NCI-H2227 treated with DMSO at 0.1 percent for 48 hours (cell line): ENCODE measurements around the gene MED12L.
A peak's percentile ranks its signal among the peaks of the same experiment; 100 is the strongest.
"Not testable (repeated sequence)": the region's sequence is repeated elsewhere in the genome, so short reads cannot be mapped to it uniquely, and the experiment has no call there.

ENCODE experiments used
- DNase-seq: peaks from one replicate; lab custom pipeline; 2025; lab: John Stamatoyannopoulos, UW

The MED12L gene

GRCh38 chr3:151144016-151144415 is 58.6 kb downstream of the MED12L start:
- no peak for DNase-seq

GRCh38 chr3:151144760-151145159 is 59.3 kb downstream of the MED12L start:
- DNase-seq: no peak

GRCh38 chr3:151145713-151146070 is 60.2 kb downstream of the MED12L start:
- DNase-seq: no peak

DNA sequence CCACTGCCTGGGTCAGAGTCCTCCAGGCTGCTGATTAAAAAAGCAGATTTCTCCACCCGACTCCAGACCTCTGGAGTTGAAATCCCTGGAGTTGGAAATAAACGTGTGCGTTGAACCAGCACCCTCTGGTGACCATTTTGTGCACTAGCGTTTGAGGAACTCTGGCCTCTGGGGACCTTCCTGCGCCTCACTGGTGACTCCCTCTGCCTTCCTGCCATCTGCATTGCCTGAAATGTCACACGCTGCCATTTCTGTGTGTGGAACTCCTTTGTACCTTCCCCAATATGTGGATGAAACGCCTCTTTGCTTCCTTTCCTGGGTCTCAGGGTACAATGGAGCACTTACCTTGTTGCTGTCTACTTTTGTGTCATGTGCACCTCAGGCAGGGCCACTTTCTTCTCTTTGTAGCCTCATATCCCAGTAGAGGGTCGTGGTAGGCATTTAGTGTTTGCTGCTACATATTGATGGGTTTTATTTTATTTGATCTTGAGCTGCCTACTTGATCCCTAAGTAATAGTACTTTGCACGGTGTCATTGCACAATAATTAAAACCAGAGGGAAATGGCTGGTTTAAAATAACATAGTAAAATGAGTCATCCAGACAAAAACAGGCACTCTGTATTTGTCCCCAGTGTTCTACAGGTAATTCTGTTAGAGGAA is 60.7 kb downstream of the MED12L start:
- DNase-seq: peak; percentile 7

- no peak for DNase-seq
Observed at GRCh38 chr3:151146731-151147091, 61.2 kb downstream of the MED12L start.

DNA sequence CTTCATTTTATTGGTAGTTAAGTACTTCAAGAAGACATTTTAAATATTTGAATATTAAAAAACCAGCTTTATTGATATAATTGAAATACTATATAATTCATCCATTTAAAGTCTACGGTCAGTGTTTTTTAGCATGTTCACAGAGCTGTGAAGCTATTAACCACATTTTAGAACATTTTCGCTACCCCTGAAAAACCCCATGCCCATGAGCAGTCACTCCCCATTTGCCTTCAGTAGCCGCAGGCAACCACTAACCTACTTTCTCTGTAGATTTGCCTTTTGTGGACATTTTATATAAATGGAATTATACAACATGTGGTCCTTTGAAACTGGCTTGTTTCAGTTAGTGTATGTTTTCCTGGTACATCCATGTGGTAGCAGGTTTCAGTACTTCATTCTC is 61.8 kb downstream of the MED12L start:
- no peak for DNase-seq

DNA sequence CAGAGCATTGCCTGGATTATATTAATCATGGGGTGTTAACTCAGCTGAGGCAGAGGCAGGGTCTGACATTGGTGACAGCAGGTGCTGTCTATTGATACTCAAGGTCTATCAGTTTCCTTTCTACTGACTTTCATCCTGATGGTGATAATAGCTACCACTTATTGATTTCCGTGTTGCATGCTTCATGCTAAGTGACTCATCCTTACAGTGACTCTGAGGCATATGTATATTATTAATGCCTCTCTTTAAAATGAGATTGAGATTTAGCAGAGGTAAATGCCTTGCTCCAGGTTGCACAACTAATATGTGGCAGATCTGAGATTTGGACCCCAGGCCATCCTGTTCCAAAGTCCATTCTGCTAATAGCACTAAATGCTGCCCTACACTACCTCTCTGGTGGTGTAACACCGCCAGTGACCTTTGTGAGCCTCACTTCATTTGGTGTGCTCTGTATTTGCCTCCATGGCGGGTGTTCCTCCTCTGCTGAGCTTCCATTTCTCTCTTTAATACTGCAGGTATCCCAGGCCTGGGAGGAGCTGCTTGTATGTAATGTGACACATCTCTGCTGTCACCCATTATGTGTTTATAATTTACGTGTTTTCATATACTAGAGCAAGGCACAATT is 67.1 kb downstream of the MED12L start:
- no peak for DNase-seq

GRCh38 chr3:151154566-151154965 is 69.1 kb downstream of the MED12L start:
- no peak for DNase-seq

- no peak for DNase-seq
Observed at GRCh38 chr3:151155409-151156128, 70.1 kb downstream of the MED12L start.

GRCh38 chr3:151156618-151157216 is 71.3 kb downstream of the MED12L start:
- DNase-seq: peak; percentile 26

GRCh38 chr3:151159806-151160205 is 74.3 kb downstream of the MED12L start:
- no peak for DNase-seq

DNA sequence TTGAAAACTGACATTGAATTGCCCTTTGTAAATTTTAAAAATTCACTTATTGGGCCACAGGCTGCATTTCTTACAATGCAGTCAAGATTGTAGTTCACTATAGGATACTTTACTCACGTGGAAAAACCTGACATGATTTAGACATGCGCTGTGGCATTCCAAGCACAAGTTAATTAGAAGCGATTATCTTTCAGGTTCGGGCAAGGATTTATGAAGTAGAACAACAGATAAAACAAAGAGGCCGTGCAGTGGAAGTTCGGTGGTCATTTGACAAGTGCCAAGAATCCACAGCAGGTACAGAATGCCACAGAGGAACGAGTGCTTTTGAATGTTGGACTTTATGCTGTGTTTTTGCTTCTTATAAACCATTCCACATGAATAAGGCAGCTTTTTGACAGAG is 79.8 kb downstream of the MED12L start:
- no peak for DNase-seq

GRCh38 chr3:151166161-151166560 is 80.7 kb downstream of the MED12L start:
- no peak for DNase-seq

GRCh38 chr3:151168269-151169094 is 83.0 kb downstream of the MED12L start:
- peak; percentile 2 for DNase-seq

GRCh38 chr3:151169262-151169947 is 83.9 kb downstream of the MED12L start:
- DNase-seq: no peak

DNA sequence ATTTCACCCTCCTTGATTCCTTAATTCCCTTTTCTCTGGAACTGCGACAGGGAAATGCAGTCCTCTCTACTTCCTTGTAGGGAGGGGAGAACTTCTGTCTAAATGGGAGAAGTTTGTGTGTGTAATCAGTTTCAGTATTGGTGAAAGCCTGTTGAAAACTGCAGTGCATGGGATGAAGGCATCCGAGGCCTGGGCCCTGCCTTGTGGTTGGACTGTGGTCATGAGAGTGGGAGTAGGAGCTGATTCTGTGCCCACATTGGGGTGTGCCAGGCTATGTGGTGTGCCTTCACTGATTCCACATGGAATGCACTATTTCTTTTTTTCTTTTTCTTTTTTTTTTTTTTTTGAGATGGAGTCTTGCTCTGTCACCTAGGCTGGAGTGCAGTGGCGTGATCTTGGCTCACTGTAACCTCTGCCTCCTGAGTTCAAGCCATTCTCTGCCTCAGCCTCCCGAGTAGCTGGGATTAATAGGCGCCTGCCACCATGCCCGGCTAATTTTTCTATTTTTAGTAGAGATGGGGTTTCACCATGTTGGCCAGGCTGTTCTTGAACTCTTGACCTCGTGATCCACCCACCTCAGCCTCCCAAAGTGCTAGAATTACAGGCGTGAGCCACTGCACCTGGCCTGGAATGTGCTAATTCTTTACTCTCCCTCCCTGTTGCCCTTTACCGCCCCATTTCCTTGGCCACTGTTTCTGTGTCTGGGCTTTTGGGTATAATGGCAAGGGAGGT is 84.7 kb downstream of the MED12L start:
- DNase-seq: not testable (repeated sequence)

DNA sequence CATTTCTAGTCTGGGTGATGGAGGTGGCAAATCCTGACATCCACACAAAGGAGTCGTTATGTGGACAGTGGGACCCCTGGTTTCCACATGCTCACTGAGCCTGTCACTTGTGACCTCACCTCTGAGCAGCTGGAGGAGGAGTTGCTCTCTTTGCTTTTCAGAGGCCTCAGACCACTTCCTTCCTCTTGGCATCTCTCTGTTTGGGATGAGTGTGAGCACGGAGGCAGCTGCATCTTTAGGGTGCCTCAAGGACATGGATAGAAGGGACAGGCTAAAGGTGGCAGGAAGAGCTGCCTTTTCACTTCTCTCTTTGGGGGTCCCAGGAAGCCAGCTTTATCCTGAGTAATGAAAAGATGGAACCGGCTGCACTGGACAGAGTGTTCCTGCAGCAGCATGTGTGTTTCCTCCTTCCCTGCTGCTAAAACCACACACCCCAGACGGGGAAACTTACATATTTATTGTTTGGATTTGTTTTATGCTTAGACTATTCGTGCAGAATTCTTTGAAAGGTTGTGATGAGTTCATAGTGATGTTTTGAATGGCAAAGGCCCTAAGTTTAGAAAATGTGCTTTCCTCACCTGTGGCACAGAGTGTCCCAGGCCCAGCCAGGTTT is 85.8 kb downstream of the MED12L start:
- DNase-seq: no peak

DNA sequence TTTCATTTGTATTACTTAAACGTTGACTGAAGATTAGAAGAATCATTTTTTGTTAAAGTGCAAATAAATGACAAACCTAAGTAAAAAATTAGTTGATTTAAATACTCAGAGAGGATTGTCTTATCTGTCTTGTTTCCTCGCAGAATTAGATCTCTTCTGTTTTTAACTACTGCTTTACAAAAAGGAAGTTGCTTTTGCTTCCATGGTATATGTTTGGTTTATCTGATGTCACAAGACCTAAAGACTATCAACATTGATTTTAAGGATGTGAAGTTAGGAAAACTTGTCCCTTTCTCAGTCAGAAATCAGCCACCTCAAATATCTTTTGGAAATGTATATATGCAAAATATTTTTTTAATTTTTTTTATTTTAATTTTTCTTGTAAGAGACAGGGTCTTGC is 88.9 kb downstream of the MED12L start:
- DNase-seq: no peak

DNA sequence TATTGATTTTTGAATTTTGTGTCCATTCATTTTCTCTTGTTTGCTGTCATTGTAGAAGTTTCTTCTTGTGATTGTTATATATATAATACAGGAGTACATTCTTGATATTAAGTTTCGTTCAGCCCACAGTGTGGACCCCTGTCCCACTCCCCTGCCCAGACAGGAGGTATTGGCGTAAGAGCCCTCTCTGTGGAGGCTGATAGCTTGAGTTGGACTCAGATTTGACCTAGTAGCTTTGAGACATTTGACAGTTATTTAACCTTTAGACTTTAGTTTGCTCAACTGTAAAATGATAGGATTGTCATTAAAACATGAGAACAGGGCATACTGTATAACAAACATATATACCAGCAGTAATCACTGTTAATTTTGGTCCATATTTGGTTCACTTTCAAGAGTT is 90.5 kb downstream of the MED12L start:
- no peak for DNase-seq

- no peak for DNase-seq
Observed at GRCh38 chr3:151178208-151178845, 92.9 kb downstream of the MED12L start.
